NCI-H345 treated with DMSO at 0.1 percent for 48 hours (cell line): ENCODE results near the gene TUFM.
"Not testable (repeated sequence)": the region's sequence is repeated elsewhere in the genome, so short reads cannot be mapped to it uniquely, and the experiment has no call there.

ENCODE experiments used
- DNase-seq: peaks from one replicate; lab custom pipeline; 2025; ENCODE audit not compliant: unreplicated experiment; lab: John Stamatoyannopoulos, UW

The TUFM gene

GRCh38 chr16:28846080-28846932 is at the start of gene TUFM:
Gene TUFM (minus strand): TSS chr16:28846348. CDS start chr16:28846269, 79 bp downstream.
- DNase-seq = peak; percentile 95

- DNase-seq = no peak
Measured at GRCh38 chr16:28895609-28896008, 49.5 kb upstream of the TUFM start.

- no peak for DNase-seq
Measured at GRCh38 chr16:28893291-28893690, 47.1 kb upstream of the TUFM start.

- no peak for DNase-seq
Measured at GRCh38 chr16:28891964-28892890, 46.1 kb upstream of the TUFM start.

GRCh38 chr16:28890355-28890754 is 44.2 kb upstream of the TUFM start:
- DNase-seq = not testable (repeated sequence)

GRCh38 chr16:28886945-28887344 is 40.8 kb upstream of the TUFM start:
- DNase-seq = no peak

GRCh38 chr16:28884045-28884444 is 37.9 kb upstream of the TUFM start:
- DNase-seq = no peak

GRCh38 chr16:28883221-28883996 is 37.3 kb upstream of the TUFM start:
- DNase-seq = no peak

- no peak for DNase-seq
Measured at GRCh38 chr16:28882551-28883160, 36.5 kb upstream of the TUFM start.

GRCh38 chr16:28881565-28881964 is 35.4 kb upstream of the TUFM start:
- DNase-seq = not testable (repeated sequence)

- DNase-seq = no peak
Measured at GRCh38 chr16:28880955-28881354, 34.8 kb upstream of the TUFM start.

- no peak for DNase-seq
Measured at GRCh38 chr16:28880589-28880915, 34.4 kb upstream of the TUFM start.

GRCh38 chr16:28879841-28880588 is 33.9 kb upstream of the TUFM start:
- peak; percentile 87 for DNase-seq

- DNase-seq = peak; percentile 47
Measured at GRCh38 chr16:28879261-28879840, 33.2 kb upstream of the TUFM start.

GRCh38 chr16:28878083-28878926 is 32.2 kb upstream of the TUFM start, which contains the start of gene ATP2A1:
Gene ATP2A1 (plus strand): TSS chr16:28878488. CDS start chr16:28878672, 184 bp downstream.
- DNase-seq = no peak

GRCh38 chr16:28877655-28878000 is 31.5 kb upstream of the TUFM start:
- DNase-seq = no peak

- DNase-seq = no peak
Measured at GRCh38 chr16:28876973-28877654, 31.0 kb upstream of the TUFM start.

GRCh38 chr16:28876019-28876659 is 30.0 kb upstream of the TUFM start:
- no peak for DNase-seq
